Activated CD4-positive, alpha-beta memory T cell treated with anti-CD3 and anti-CD28 coated beads for 36 hours (primary cell): ENCODE results near the gene SREBF1. TPM values are rescaled to one million over a fixed set of nuclear protein-coding genes. Genes with fewer than 3 reads are reported as not detected.

Experiments used
- CTCF ChIA-PET: fragments of 350-600 bp; sonication (Branson Sonifier 250); formaldehyde crosslinking; loops from one replicate; lab custom pipeline; 2021; ENCODE audit warnings: antibody characterized with exemption, inconsistent platforms; lab: Charles Lee
- POLR2A ChIA-PET: fragments of 350-600 bp; sonication (Branson Sonifier 250); formaldehyde crosslinking; loops from one replicate; lab custom pipeline; 2021; ENCODE audit warnings: antibody characterized with exemption; lab: Charles Lee
- DNase-seq: peaks from one replicate; pipeline ENCODE4 v3.0.0-alpha.2; 2020
- H3K27ac Mint-ChIP-seq: one replicate; pipeline ENCODE4 v1.8.0; 2021; ENCODE audit warnings: mixed read lengths
- H3K27me3 Mint-ChIP-seq: one replicate; pipeline ENCODE4 v1.8.0; 2021; ENCODE audit warnings: mixed read lengths
- H3K36me3 Mint-ChIP-seq: one replicate; pipeline ENCODE4 v1.8.0; 2021; ENCODE audit warnings: mixed read lengths
- H3K4me1 Mint-ChIP-seq: one replicate; pipeline ENCODE4 v1.8.0; 2021; ENCODE audit warnings: low read depth, mixed read lengths
- H3K4me3 Mint-ChIP-seq: one replicate; pipeline ENCODE4 v1.8.0; 2021; ENCODE audit warnings: mild to moderate bottlenecking, mixed read lengths
- H3K9me3 Mint-ChIP-seq: one replicate; pipeline ENCODE4 v1.8.0; 2021; ENCODE audit warnings: mixed read lengths
- intact Hi-C: fragments of 100-400 bp; cut with micrococcal nuclease; formaldehyde crosslinking; loops from one replicate; pipeline ENCODE4 v1.15.1; 2023
- total RNA-seq, 2 experiments: library from RNA; stranded (reverse); gene quantifications; one replicate each; pipeline ENCODE4 v1.2.3, GENCODE V29; 2021

Gene SREBF1
- total RNA-seq, 2 experiments from 2014 or later = 93.7 to 106 TPM

- Mint-ChIP-seq H3K36me3 (peaks cover 42% of the 10 kb centered on the region), H3K9me3 (no peaks in the 10 kb centered on the region), H3K27me3 (no peaks in the 10 kb centered on the region), H3K4me1 (peaks cover 63% of the 10 kb centered on the region), H3K4me3 (no peak overlapping the region), H3K27ac (no peak overlapping the region)
- no peak for DNase-seq
- ChIA-PET POLR2A (interaction anchor here (1.1 kb wide), 1 partner anchor 19 kb away, joined by 3 read pairs; no protein-coding TSS in a partner anchor), CTCF (interaction anchor here (1.1 kb wide), 1 partner anchor 24 kb away, joined by 4 read pairs; no protein-coding TSS in a partner anchor)
- intact Hi-C loops = no loop called here
Observed at GRCh38 chr17:17830269-17830567, 6.6 kb downstream of the SREBF1 start.

- no peaks in the 10 kb centered on the region for H3K9me3 Mint-ChIP-seq
- peaks cover 63% of the 10 kb centered on the region for H3K4me1 Mint-ChIP-seq
- CTCF ChIA-PET = interaction anchor here (0.9 to 1.0 kb wide), 2 partner anchors 8 to 32 kb away, joined by 3 to 4 read pairs; partner anchors contain the start of gene SREBF1
- intact Hi-C loops = no loop called here
- H3K36me3 Mint-ChIP-seq = peaks cover 24% of the 10 kb centered on the region
- POLR2A ChIA-PET = interaction anchor here (1.0 to 10.2 kb wide), 3 partner anchors 8 to 26 kb away, joined by 3 to 135 read pairs (median 3); partner anchors contain the start of gene SREBF1
- no peak overlapping the region for H3K4me3 Mint-ChIP-seq
- H3K27ac Mint-ChIP-seq = peak overlapping the region; percentile 73
- no peaks in the 10 kb centered on the region for H3K27me3 Mint-ChIP-seq
- DNase-seq = no peak
Observed at GRCh38 chr17:17827826-17828621, 8.8 kb downstream of the SREBF1 start.

GRCh38 chr17:17826942-17827785 is 9.6 kb downstream of the SREBF1 start:
- H3K4me1 Mint-ChIP-seq = peaks cover 68% of the 10 kb centered on the region
- intact Hi-C loops = loop anchor here (1.0 kb wide), 1 partner anchor 22 kb away; no protein-coding TSS in a partner anchor
- H3K36me3 Mint-ChIP-seq = peaks cover 27% of the 10 kb centered on the region
- no peak overlapping the region for H3K4me3 Mint-ChIP-seq
- no peaks in the 10 kb centered on the region for H3K9me3 Mint-ChIP-seq
- ChIA-PET CTCF (interaction anchor here (0.9 to 1.2 kb wide), 3 partner anchors 9 to 33 kb away, joined by 3 to 5 read pairs (median 4); partner anchors contain the start of gene SREBF1), POLR2A (interaction anchor here (1.3 to 10.2 kb wide), 2 partner anchors 9 to 20 kb away, joined by 3 to 135 read pairs; partner anchors contain the start of gene SREBF1)
- peak overlapping the region; percentile 92 for H3K27ac Mint-ChIP-seq
- H3K27me3 Mint-ChIP-seq = no peaks in the 10 kb centered on the region
- DNase-seq = no peak

GRCh38 chr17:17826342-17826713 is 10.5 kb downstream of the SREBF1 start:
- no peaks in the 10 kb centered on the region for H3K9me3 Mint-ChIP-seq
- no peak for DNase-seq
- H3K4me3 Mint-ChIP-seq = peak overlapping the region; percentile 40
- POLR2A ChIA-PET = interaction anchor here (0.8 to 10.2 kb wide), 3 partner anchors 10 to 28 kb away, joined by 7 to 135 read pairs (median 7); partner anchors contain the start of gene SREBF1
- peaks cover 23% of the 10 kb centered on the region for H3K36me3 Mint-ChIP-seq
- H3K27ac Mint-ChIP-seq = peak overlapping the region; percentile 92
- intact Hi-C loops = loop anchor here (1.0 kb wide), 1 partner anchor 23 kb away; no protein-coding TSS in a partner anchor
- no peaks in the 10 kb centered on the region for H3K27me3 Mint-ChIP-seq
- CTCF ChIA-PET = interaction anchor here (0.8 to 1.2 kb wide), 2 partner anchors 10 to 14 kb away, joined by 4 to 5 read pairs; partner anchors contain the start of gene SREBF1
- H3K4me1 Mint-ChIP-seq = peaks cover 74% of the 10 kb centered on the region

GRCh38 chr17:17824783-17825614 is 11.8 kb downstream of the SREBF1 start:
- Mint-ChIP-seq H3K36me3 (peaks cover 23% of the 10 kb centered on the region), H3K9me3 (no peaks in the 10 kb centered on the region), H3K27me3 (no peaks in the 10 kb centered on the region), H3K4me1 (peaks cover 84% of the 10 kb centered on the region), H3K4me3 (peak overlapping the region; percentile 21), H3K27ac (peak overlapping the region; percentile 92)
- DNase-seq = peak; percentile 40
- CTCF ChIA-PET = interaction anchor here (0.8 to 1.6 kb wide), 3 partner anchors 12 to 208 kb away, joined by 4 to 5 read pairs (median 5); partner anchors contain the start of gene SREBF1
- POLR2A ChIA-PET = interaction anchor here (1.3 to 10.2 kb wide), 3 partner anchors 11 to 30 kb away, joined by 5 to 135 read pairs (median 7); partner anchors contain the start of gene SREBF1
- intact Hi-C loops = loop anchor here (1.0 kb wide), 2 partner anchors 9 to 30 kb away; no protein-coding TSS in a partner anchor

- Mint-ChIP-seq H3K36me3 (peaks cover 27% of the 10 kb centered on the region), H3K4me3 (peak overlapping the region; percentile 66), H3K9me3 (no peaks in the 10 kb centered on the region), H3K4me1 (peaks cover 92% of the 10 kb centered on the region), H3K27me3 (no peaks in the 10 kb centered on the region), H3K27ac (peak overlapping the region; percentile 92)
- CTCF ChIA-PET = interaction anchor here (1.0 to 1.6 kb wide), 4 partner anchors 12 to 209 kb away, joined by 3 to 5 read pairs (median 4); partner anchors contain the start of gene SREBF1
- intact Hi-C loops = loop anchor here (1.0 kb wide), 1 partner anchor 31 kb away; no protein-coding TSS in a partner anchor
- peak; percentile 74 for DNase-seq
- POLR2A ChIA-PET = interaction anchor here (1.3 to 10.2 kb wide), 3 partner anchors 10 to 30 kb away, joined by 5 to 135 read pairs (median 10); partner anchors contain the start of gene SREBF1
Observed at GRCh38 chr17:17824119-17824782, 12.5 kb downstream of the SREBF1 start.

- intact Hi-C loops = loop anchor here (1.0 to 2.0 kb wide), 3 partner anchors 32 to 149 kb away; partner anchors contain the start of genes DRC3 and TOM1L2
- no peaks in the 10 kb centered on the region for H3K27me3 Mint-ChIP-seq
- H3K36me3 Mint-ChIP-seq = peaks cover 33% of the 10 kb centered on the region
- POLR2A ChIA-PET = interaction anchor here (1.3 to 10.2 kb wide), 3 partner anchors 9 to 30 kb away, joined by 5 to 135 read pairs (median 10); partner anchors contain the start of gene SREBF1
- CTCF ChIA-PET = interaction anchor here (1.0 to 1.6 kb wide), 4 partner anchors 11 to 210 kb away, joined by 3 to 5 read pairs (median 4); partner anchors contain the start of gene SREBF1
- H3K27ac Mint-ChIP-seq = peak overlapping the region; percentile 92
- DNase-seq = peak; percentile 89
- H3K4me3 Mint-ChIP-seq = peak overlapping the region; percentile 68
- peaks cover 94% of the 10 kb centered on the region for H3K4me1 Mint-ChIP-seq
- H3K9me3 Mint-ChIP-seq = no peaks in the 10 kb centered on the region
Observed at GRCh38 chr17:17823433-17824118, 13.2 kb downstream of the SREBF1 start.

GRCh38 chr17:17822616-17823015 is 14.2 kb downstream of the SREBF1 start:
- CTCF ChIA-PET = interaction anchor here (0.8 to 2.2 kb wide), 3 partner anchors 9 to 27 kb away, joined by 3 to 8 read pairs (median 3); no protein-coding TSS in a partner anchor
- no peaks in the 10 kb centered on the region for H3K27me3 Mint-ChIP-seq
- no peak for DNase-seq
- POLR2A ChIA-PET = interaction anchor here (1.9 to 10.2 kb wide), 2 partner anchors 14 to 31 kb away, joined by 10 to 135 read pairs; partner anchors contain the start of gene SREBF1
- no peaks in the 10 kb centered on the region for H3K9me3 Mint-ChIP-seq
- peak overlapping the region; percentile 68 for H3K4me3 Mint-ChIP-seq
- intact Hi-C loops = loop anchor here (1.0 to 2.0 kb wide), 2 partner anchors 70 to 150 kb away; partner anchors contain the start of genes DRC3 and TOM1L2
- H3K36me3 Mint-ChIP-seq = peaks cover 36% of the 10 kb centered on the region
- no peak overlapping the region for H3K27ac Mint-ChIP-seq
- H3K4me1 Mint-ChIP-seq = peaks cover 86% of the 10 kb centered on the region

GRCh38 chr17:17822189-17822588 is 14.6 kb downstream of the SREBF1 start:
- H3K4me3 Mint-ChIP-seq = peak overlapping the region; percentile 68
- H3K27ac Mint-ChIP-seq = no peak overlapping the region
- ChIA-PET CTCF (interaction anchor here (0.8 to 2.2 kb wide), 3 partner anchors 9 to 28 kb away, joined by 3 to 8 read pairs (median 3); no protein-coding TSS in a partner anchor), POLR2A (interaction anchor here (10.2 kb wide), 1 partner anchor 14 kb away, joined by 135 read pairs; the partner anchor contains the start of gene SREBF1)
- H3K4me1 Mint-ChIP-seq = peaks cover 82% of the 10 kb centered on the region
- no peak for DNase-seq
- H3K36me3 Mint-ChIP-seq = peaks cover 40% of the 10 kb centered on the region
- intact Hi-C loops = loop anchor here (2.0 kb wide), 1 partner anchor 69 kb away; no protein-coding TSS in a partner anchor
- no peaks in the 10 kb centered on the region for H3K9me3 Mint-ChIP-seq
- no peaks in the 10 kb centered on the region for H3K27me3 Mint-ChIP-seq
